Measurements from ENCODE around the gene EXD3. TPM values are rescaled to one million over a fixed set of nuclear protein-coding genes. Genes with fewer than 3 reads are reported as not detected.

The EXD3 gene
- total RNA-seq, 1 experiment from 2014 or later: 15.3 TPM

DNA sequence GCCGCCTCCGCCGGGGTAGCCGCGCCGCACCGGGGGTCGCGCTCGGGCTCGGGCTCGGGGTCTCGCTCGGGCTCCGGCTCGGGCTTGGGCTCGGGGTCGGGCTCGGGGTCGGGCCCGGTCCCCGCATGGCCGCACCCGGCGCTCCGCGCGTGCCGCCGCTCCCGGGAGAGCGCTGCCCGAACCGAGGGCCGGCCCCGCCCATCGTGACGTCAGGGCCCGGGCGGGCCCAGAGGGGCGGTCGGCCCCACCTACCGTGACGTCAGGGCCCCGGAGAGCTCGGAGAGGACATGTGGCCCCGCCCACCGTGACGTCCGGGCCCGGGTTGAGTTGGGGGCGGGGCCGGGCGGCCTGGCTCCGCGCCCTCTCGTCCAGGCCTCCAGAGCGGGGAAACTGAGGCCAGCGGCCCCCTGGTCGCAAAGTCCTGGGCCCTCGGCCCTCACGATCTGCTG lies 36.2 kb upstream of the EXD3 start, which contains the start of gene NSMF:
NSMF (minus strand) TSS at position 183 of the 449 bp plus-strand sequence. CDS start 232 bp downstream, outside the sequence.
- no peaks in the 10 kb centered on the region for H3K79me1 ChIP-seq (ENCODE audit: insufficient read depth, low read depth, low read length, poor library complexity, severe bottlenecking)
- H2BK5ac ChIP-seq (ENCODE audit: insufficient read length, low read length): no peak within 1 kb of the TSS
- H4K20me1 ChIP-seq (ENCODE audit: control insufficient read depth, insufficient read depth, insufficient read length): peaks cover 3% of the 10 kb centered on the region
- H3K23ac ChIP-seq (ENCODE audit: insufficient read length, low read depth, low read length): no peak within 1 kb of the TSS
- no peak within 1 kb of the TSS for H2BK120ac ChIP-seq (ENCODE audit: low read depth, low read length, poor library complexity, severe bottlenecking)
- H3K27ac ChIP-seq (ENCODE audit: insufficient read length, low read depth, low read length): no peak within 1 kb of the TSS
- no peak within 1 kb of the TSS for H3K56ac ChIP-seq (ENCODE audit: insufficient read length, low read depth, low read length)
- H3K79me2 ChIP-seq (ENCODE audit: insufficient read depth, low read length): no peaks in the 10 kb centered on the region
- H4K8ac ChIP-seq (replicated peaks; ENCODE audit: insufficient read length, low read depth, low read length): no peak within 1 kb of the TSS
- Mint-ChIP-seq H3K27ac (no peak within 1 kb of the TSS), H3K27me3 (ENCODE audit: low read depth) (peaks cover 30% of the 10 kb centered on the region), H3K4me3 (peak within 1 kb of the TSS; percentile 56 to 74; a peak in 4 of 5 replicates), H3K36me3 (ENCODE audit: insufficient read depth in 1 of 3, low read depth in 3 of 3) (peaks cover 0 to 17% (median 13%) of the 10 kb centered on the region in 3 experiments; a peak in 4 of 7 replicates), H3K4me1 (peaks cover 3 to 12% of the 10 kb centered on the region in 2 experiments; a peak in 3 of 4 replicates), H3K9me3 (no peaks in the 10 kb centered on the region)
- peak within 1 kb of the TSS; percentile 6; the same call in 1 of the 2 replicates for H3K14ac ChIP-seq (ENCODE audit: insufficient read depth, low read length)
- H3K23me2 ChIP-seq (ENCODE audit: insufficient read length, low read depth, low read length, poor library complexity, severe bottlenecking): peaks cover 9% of the 10 kb centered on the region
- peak within 1 kb of the TSS; percentile 57 for H3K4me2 ChIP-seq (ENCODE audit: insufficient read depth, insufficient read length, low read length)
- H2AFZ ChIP-seq (ENCODE audit: low read length): no peak within 1 kb of the TSS
- H3K9ac ChIP-seq (ENCODE audit: extremely low read depth, insufficient read length, low read length): no peak within 1 kb of the TSS
- no CpG with 5 or more reads among the region's 62 CpGs for WGBS (ENCODE audit: extremely low coverage, insufficient read length, low lambda C conversion rate)
- no peak within 1 kb of the TSS for H3T11ph ChIP-seq (ENCODE audit: low read length)
- no peak within 1 kb of the TSS for H2BK20ac ChIP-seq (ENCODE audit: low read depth, low read length, poor library complexity, severe bottlenecking)
- no peak within 1 kb of the TSS for H4K5ac ChIP-seq (ENCODE audit: insufficient read length, low read depth, low read length)
- TF ChIP-seq CTCF (conservative IDR thresholded peaks at IDR 0.05): no peak
- no peaks in the 10 kb centered on the region for H3K4me1 ChIP-seq (ENCODE audit: insufficient read depth, low read length)
- no peaks in the 10 kb centered on the region; the same call in 1 of the 2 replicates for H3K27me3 ChIP-seq (ENCODE audit: insufficient read depth, low read length)
- no peak within 1 kb of the TSS for H2BK12ac ChIP-seq (ENCODE audit: insufficient read length, low read depth, low read length)
- no peak within 1 kb of the TSS for H4K91ac ChIP-seq (ENCODE audit: insufficient read length, low read depth, low read length)
- no peak within 1 kb of the TSS for H2BK15ac ChIP-seq (ENCODE audit: low read depth, low read length)
- peak within 1 kb of the TSS; percentile 6 for H3K18ac ChIP-seq (ENCODE audit: insufficient read length, low read depth, low read length)
- H3K4ac ChIP-seq (ENCODE audit: low read depth, low read length): no peak within 1 kb of the TSS
- peak; percentile 90 for DNase-seq
- no peak within 1 kb of the TSS for H2AK5ac ChIP-seq (ENCODE audit: insufficient read length, low read length)
- H3K9me3 ChIP-seq (ENCODE audit: control insufficient read depth, low read depth, low read length): no peaks in the 10 kb centered on the region
